HG03354 (cell line): ENCODE results near the gene OPN1SW.
A peak's percentile ranks its signal among the peaks of the same experiment; 100 is the strongest.

Source experiments
- ATAC-seq: cut with Tn5 transposase; IDR thresholded peaks from one replicate; pipeline ENCODE4 v1.9.1; 2021; ENCODE audit warnings: mild to moderate bottlenecking; ENCODE audit not compliant: unreplicated experiment, poor library complexity, severe bottlenecking

OPN1SW gene

GRCh38 chr7:128794436-128794835 lies 18.8 kb upstream of the OPN1SW start:
- no peak for ATAC-seq

- ATAC-seq = no peak
Measured at GRCh38 chr7:128794020-128794419, 18.4 kb upstream of the OPN1SW start.

GRCh38 chr7:128793181-128793547 lies 17.6 kb upstream of the OPN1SW start:
- no peak for ATAC-seq

- ATAC-seq = no peak
Measured at GRCh38 chr7:128792471-128793180, 17.0 kb upstream of the OPN1SW start.

GRCh38 chr7:128791972-128792327 lies 16.4 kb upstream of the OPN1SW start:
- no peak for ATAC-seq

- peak; percentile 82 for ATAC-seq
Measured at GRCh38 chr7:128791121-128791971, 15.8 kb upstream of the OPN1SW start, which contains the start of gene CCDC136. TSS of gene CCDC136 (plus strand) at chr7:128791968. CDS start at chr7:128792412, 444 bp downstream.

GRCh38 chr7:128790315-128791041 lies 14.9 kb upstream of the OPN1SW start:
- peak; percentile 31 for ATAC-seq

GRCh38 chr7:128788446-128789412 lies 13.1 kb upstream of the OPN1SW start:
- no peak for ATAC-seq

GRCh38 chr7:128785738-128786137 lies 10.1 kb upstream of the OPN1SW start:
- ATAC-seq = no peak

- no peak for ATAC-seq
Measured at GRCh38 chr7:128783143-128783861, 7.7 kb upstream of the OPN1SW start.

GRCh38 chr7:128781851-128782250 lies 6.3 kb upstream of the OPN1SW start:
- no peak for ATAC-seq

- ATAC-seq = no peak
Measured at GRCh38 chr7:128781126-128781525, 5.5 kb upstream of the OPN1SW start.

GRCh38 chr7:128778946-128779345 lies 3.4 kb upstream of the OPN1SW start:
- ATAC-seq = no peak

- no peak for ATAC-seq
Measured at GRCh38 chr7:128777156-128778123, 1.8 kb upstream of the OPN1SW start.

GRCh38 chr7:128774921-128775320 lies 673 bp downstream of the OPN1SW start:
- no peak for ATAC-seq

GRCh38 chr7:128774029-128774689 lies 1.4 kb downstream of the OPN1SW start:
- no peak for ATAC-seq

- ATAC-seq = no peak
Measured at GRCh38 chr7:128773604-128774003, 2.0 kb downstream of the OPN1SW start.
